GM12874 (cell line): ENCODE results near the gene CROCC2.

Experiments used
- CTCF ChIP-seq: IDR thresholded peaks from 2 replicates; pipeline ENCODE4 v1.5.1; 2011; ENCODE audit warnings: low read depth, mild to moderate bottlenecking, control low read depth, low read length, moderate library complexity; ENCODE audit not compliant: insufficient read depth

CROCC2 gene

GRCh38 chr2:240934701-240935102 is 28.6 kb downstream of the CROCC2 start:
- TF ChIP-seq CTCF, result no peak

DNA sequence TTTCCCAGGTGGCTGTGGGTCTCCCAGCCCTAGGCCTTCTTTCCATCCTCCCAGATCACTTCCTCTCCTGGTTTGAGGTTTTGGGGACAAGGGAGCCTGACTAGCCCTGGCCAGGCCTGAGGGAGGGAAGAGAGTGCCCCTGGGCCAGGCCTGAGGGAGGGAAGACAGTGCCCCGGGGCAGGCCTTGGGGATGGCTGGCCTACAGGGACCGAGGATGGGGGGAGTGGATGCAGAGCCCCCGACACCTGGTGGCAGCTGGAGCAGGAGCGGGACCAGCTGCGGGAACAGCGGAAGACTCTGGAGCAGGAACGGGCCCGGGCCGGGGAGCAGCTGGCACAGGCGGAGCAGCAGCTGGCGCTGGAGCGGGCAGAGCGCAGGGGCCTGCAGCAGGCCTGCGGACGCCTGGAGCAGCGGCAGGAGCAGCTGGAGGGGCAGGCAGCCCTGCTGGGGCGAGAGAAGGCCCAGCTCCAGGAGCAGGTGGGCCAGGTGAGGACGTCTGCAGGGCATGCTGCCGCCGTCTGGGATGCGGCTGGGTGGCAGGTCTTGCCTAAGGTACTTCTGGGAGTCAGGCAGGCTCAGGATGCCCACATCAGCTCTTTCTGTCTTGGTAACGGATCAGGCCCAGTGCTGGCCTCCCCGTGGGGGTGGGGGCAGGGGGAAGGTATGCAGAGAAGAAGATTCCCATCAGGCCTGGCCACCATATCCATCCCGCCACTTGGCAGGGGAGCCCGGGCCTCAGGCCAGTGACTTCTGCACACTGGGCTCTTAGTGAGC is 29.2 kb downstream of the CROCC2 start:
- TF ChIP-seq CTCF, result no peak

- no peak for TF ChIP-seq CTCF
These were observed 30.0 kb downstream of the CROCC2 start for GRCh38 chr2:240936106-240936505.

- no peak for TF ChIP-seq CTCF
These were observed 39.9 kb downstream of the CROCC2 start for GRCh38 chr2:240946046-240946445.

DNA sequence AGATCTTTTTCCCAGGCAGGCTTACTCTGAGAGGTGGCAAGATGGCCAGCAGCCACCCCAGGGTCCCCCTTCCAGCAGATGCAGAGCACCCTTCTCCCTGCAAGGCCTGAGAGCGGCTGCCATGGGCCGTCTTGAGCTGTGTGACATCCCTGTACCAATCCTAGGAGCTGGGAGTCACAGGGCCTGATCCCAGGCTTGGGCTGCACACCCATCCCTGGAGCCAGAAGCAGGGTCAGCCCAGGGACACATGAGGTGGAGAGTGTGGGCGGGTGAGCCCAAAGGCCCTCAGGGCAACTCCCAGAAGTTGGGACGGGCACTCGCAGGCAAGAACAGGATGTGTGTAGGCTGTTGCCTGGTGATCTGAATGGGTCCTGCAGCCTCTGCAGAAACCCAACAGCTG is 40.5 kb downstream of the CROCC2 start:
- no peak for TF ChIP-seq CTCF

- no peak for TF ChIP-seq CTCF
These were observed 41.0 kb downstream of the CROCC2 start for GRCh38 chr2:240947176-240947575.

DNA sequence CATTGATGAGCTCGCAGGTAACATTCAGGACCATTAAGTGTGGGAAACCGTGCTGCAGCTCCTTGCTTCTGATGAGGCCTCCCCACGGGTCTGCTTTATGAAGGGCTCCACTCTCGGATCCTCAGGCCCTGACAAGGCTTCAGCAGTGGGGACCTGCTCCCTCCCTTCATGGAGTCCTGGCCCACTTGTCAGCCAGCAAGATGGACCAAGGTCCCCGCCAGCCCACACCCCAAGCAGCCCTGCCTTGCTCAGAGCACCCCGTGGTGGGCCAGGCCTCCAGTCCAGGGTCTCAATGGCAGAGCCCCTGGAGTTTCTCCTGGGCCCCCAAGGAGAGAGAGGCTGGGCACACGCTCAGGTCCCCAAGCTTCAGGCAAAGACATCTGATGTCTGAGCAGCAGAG is 41.5 kb downstream of the CROCC2 start:
- no peak for TF ChIP-seq CTCF
